Stimulated activated CD4-positive, alpha-beta T cell treated with anti-CD3 and anti-CD28 coated beads, Interleukin-15, amount 100 ng/mL, for 1 hour (primary cell): ENCODE results near the gene CALD1.

Source experiments
- DNase-seq, 2 donors: peaks; one replicate each; pipeline ENCODE4 v3.0.0-alpha.2; 2020; ENCODE audit warnings: low read depth in 1 of 2, low spot score in 1 of 2

CALD1 gene

GRCh38 chr7:134784251-134785049, 5.0 kb downstream of the CALD1 start:
- DNase-seq = no peak

- no peak for DNase-seq
Measured at GRCh38 chr7:134785842-134786241, 6.4 kb downstream of the CALD1 start.

- no peak for DNase-seq
Measured at GRCh38 chr7:134787064-134787463, 7.6 kb downstream of the CALD1 start.

GRCh38 chr7:134787720-134788119, 8.3 kb downstream of the CALD1 start:
- DNase-seq = no peak

GRCh38 chr7:134788191-134788590, 8.8 kb downstream of the CALD1 start:
- DNase-seq = no peak

- DNase-seq = no peak
Measured at GRCh38 chr7:134789967-134790685, 10.7 kb downstream of the CALD1 start.

- DNase-seq = no peak
Measured at GRCh38 chr7:134792968-134793367, 13.5 kb downstream of the CALD1 start.

- no peak for DNase-seq
Measured at GRCh38 chr7:134795231-134795630, 15.8 kb downstream of the CALD1 start.

GRCh38 chr7:134798155-134798554, 18.7 kb downstream of the CALD1 start:
- no peak for DNase-seq

GRCh38 chr7:134799377-134799776, 19.9 kb downstream of the CALD1 start:
- no peak for DNase-seq

GRCh38 chr7:134802762-134803161, 23.3 kb downstream of the CALD1 start:
- DNase-seq = no peak

GRCh38 chr7:134804351-134804750, 24.9 kb downstream of the CALD1 start:
- no peak for DNase-seq

- DNase-seq = no peak
Measured at GRCh38 chr7:134804854-134805253, 25.4 kb downstream of the CALD1 start.

- no peak for DNase-seq
Measured at GRCh38 chr7:134806197-134806596, 26.8 kb downstream of the CALD1 start.

- DNase-seq = no peak
Measured at GRCh38 chr7:134809616-134810015, 30.2 kb downstream of the CALD1 start.

GRCh38 chr7:134811765-134812164, 32.3 kb downstream of the CALD1 start:
- DNase-seq = no peak

GRCh38 chr7:134813663-134814396, 34.4 kb downstream of the CALD1 start:
- DNase-seq = no peak

- no peak for DNase-seq
Measured at GRCh38 chr7:134814730-134815364, 35.4 kb downstream of the CALD1 start.

GRCh38 chr7:134818613-134819345, 39.3 kb downstream of the CALD1 start:
- DNase-seq = no peak

GRCh38 chr7:134819401-134819800, 40.0 kb downstream of the CALD1 start:
- DNase-seq = no peak

- DNase-seq = no peak
Measured at GRCh38 chr7:134820295-134820694, 40.9 kb downstream of the CALD1 start.
